ENCODE data around the gene PACRGL. TPM values are rescaled to one million over a fixed set of nuclear protein-coding genes. Genes with fewer than 3 reads are reported as not detected.

The PACRGL gene
- total and polyA plus RNA-seq, 9 of the 15 experiments (the other 6 are each of a cell fraction or from before 2014, with no cell fraction given): 6.6 to 55.0 (median 27.5) TPM

GRCh38 chr4:20700007-20700761, at the start of gene PACRGL (continued):
- TF ChIP-seq MXI1 (IDR thresholded peaks at IDR 0.05; ENCODE audit: low read depth, low read length) (peak; percentile 94), PHF20 (IDR thresholded peaks at IDR 0.05; ENCODE audit: partially characterized antibody) (peak; percentile 93), ZNF584 (CRISPR knock-in tag; IDR thresholded peaks at IDR 0.05; ENCODE audit: low read depth) (no peak), HMGN3 (IDR thresholded peaks at IDR 0.05; ENCODE audit: borderline replicate concordance, extremely low read depth, insufficient read length, low read depth, low read length) (peak; percentile 17), ELF1 (tag; IDR thresholded peaks at IDR 0.05) (peak; percentile 73), TAF1 (IDR thresholded peaks at IDR 0.05; ENCODE audit: control insufficient read depth, extremely low read depth, insufficient read depth, low read length, severe bottlenecking) (peak; percentile 63), MXD1 (CRISPR knock-in tag; IDR thresholded peaks at IDR 0.05; ENCODE audit: borderline replicate concordance, poor library complexity, severe bottlenecking) (peak; percentile 9), MAZ (CRISPR knock-in tag; conservative IDR thresholded peaks at IDR 0.05 in 1 of 2, IDR thresholded peaks at IDR 0.05 in 1 of 2) (peak; percentile 43 to 65; a peak in 2 of 4 replicates), ZNF12 (CRISPR knock-in tag; IDR thresholded peaks at IDR 0.05) (0 out of 2 replicates have a peak, but pooled peaks have one; percentile 31), CBFA2T2 (conservative IDR thresholded peaks at IDR 0.05) (peak; percentile 24), THAP12 (CRISPR knock-in tag; IDR thresholded peaks at IDR 0.05) (0 out of 2 replicates have a peak, but pooled peaks have one; percentile 33), NKRF (IDR thresholded peaks at IDR 0.05; ENCODE audit: borderline replicate concordance) (peak; percentile 98), ZNF184 (CRISPR knock-in tag; IDR thresholded peaks at IDR 0.05) (no peak), FOS (IDR thresholded peaks at IDR 0.05; ENCODE audit: extremely low read depth, insufficient read length) (peak; percentile 5), USF2 (CRISPR knock-in tag; IDR thresholded peaks at IDR 0.05) (peak; percentile 80), FOXK2 (conservative IDR thresholded peaks at IDR 0.05 in 1 of 2, IDR thresholded peaks at IDR 0.05 in 1 of 2; ENCODE audit: low read depth in 2 of 2) (peak in 1 of 2 experiments; percentile 69; a peak in 3 of 4 replicates), JUN (IDR thresholded peaks at IDR 0.05; ENCODE audit: borderline replicate concordance, low read depth, low read length) (peak; percentile 43; the same call in 1 of the 2 replicates), JUN (CRISPR knock-in tag; IDR thresholded peaks at IDR 0.05; ENCODE audit: borderline replicate concordance) (no peak), NCOA1 (IDR thresholded peaks at IDR 0.05; ENCODE audit: low read depth) (no peak), RBFOX2 (IDR thresholded peaks at IDR 0.05; ENCODE audit: low read depth, low read length) (peak; percentile 96), PML (IDR thresholded peaks at IDR 0.05; ENCODE audit: low read length) (0 out of 2 replicates have a peak, but pooled peaks have one; percentile 24), POLR2A (conservative IDR thresholded peaks at IDR 0.05) (peak; percentile 77)
